SK-N-SH treated with all-trans-retinoic acid at 6 μM for 48 hours (cell line): ENCODE measurements around the gene PDS5B.

ENCODE experiments used
- ATAC-seq: fragments of 200-7000 bp; cut with Tn5 transposase; 3 replicates; pipeline ENCODE4 v1.9.1; 2020; ENCODE audit warnings: mild to moderate bottlenecking, moderate library complexity
- ARNTL ChIP-seq: fragments of 450-650 bp; formaldehyde crosslinking; IDR thresholded peaks from 2 replicates; pipeline ENCODE4 v1.5.0; 2020; ENCODE audit warnings: low read depth, mild to moderate bottlenecking, moderate library complexity, borderline replicate concordance
- BACH2 ChIP-seq: fragments of 250-450 bp; sonication (Bioruptor Pico); IDR thresholded peaks from 2 replicates; pipeline ENCODE4 v1.9.0; 2021; ENCODE audit warnings: mild to moderate bottlenecking, borderline replicate concordance
- CREB5 ChIP-seq: fragments of 250-450 bp; sonication (Bioruptor Pico); IDR thresholded peaks from 2 replicates; pipeline ENCODE4 v1.5.1; 2020; ENCODE audit warnings: low read depth, mild to moderate bottlenecking, moderate library complexity
- CSDC2 ChIP-seq: fragments of 250-450 bp; sonication (Bioruptor Pico); IDR thresholded peaks from 2 replicates; pipeline ENCODE4 v1.5.0; 2020; ENCODE audit warnings: mild to moderate bottlenecking, moderate library complexity
- CSRNP3 ChIP-seq: fragments of 250-450 bp; sonication (Bioruptor Pico); IDR thresholded peaks from 2 replicates; pipeline ENCODE4 v1.5.1; 2021; ENCODE audit warnings: mild to moderate bottlenecking, moderate library complexity
- ESRRG ChIP-seq: fragments of 250-450 bp; sonication (Bioruptor Pico); IDR thresholded peaks from 2 replicates; pipeline ENCODE4 v1.6.1; 2021; ENCODE audit warnings: mild to moderate bottlenecking
- GLIS3 ChIP-seq: fragments of 250-450 bp; sonication (Bioruptor Pico); IDR thresholded peaks from 2 replicates; pipeline ENCODE4 v1.5.0; 2020; ENCODE audit warnings: mild to moderate bottlenecking, moderate library complexity
- ISL1 ChIP-seq: fragments of 250-450 bp; sonication (Bioruptor Pico); IDR thresholded peaks from 2 replicates; pipeline ENCODE4 v2.1.2; 2022; ENCODE audit warnings: mild to moderate bottlenecking, moderate library complexity
- OSR1 ChIP-seq: fragments of 250-450 bp; sonication (Bioruptor Pico); IDR thresholded peaks from 2 replicates; pipeline ENCODE4 v1.8.0; 2022; ENCODE audit warnings: moderate library complexity, mild to moderate bottlenecking, inconsistent platforms
- PATZ1 ChIP-seq: fragments of 250-450 bp; sonication (Bioruptor Pico); IDR thresholded peaks from 2 replicates; pipeline ENCODE4 v1.8.0; 2020; ENCODE audit warnings: mild to moderate bottlenecking, moderate library complexity, borderline replicate concordance
- POU6F1 ChIP-seq: fragments of 250-450 bp; sonication (Bioruptor Pico); IDR thresholded peaks from 2 replicates; pipeline ENCODE4 v1.8.0; 2021; ENCODE audit warnings: low read depth, mild to moderate bottlenecking, moderate library complexity, borderline replicate concordance
- PPARA ChIP-seq: fragments of 250-450 bp; sonication (Bioruptor Pico); IDR thresholded peaks from 2 replicates; pipeline ENCODE4 v1.5.0; 2020; ENCODE audit warnings: mild to moderate bottlenecking, borderline replicate concordance
- SNAI2 ChIP-seq: fragments of 250-450 bp; sonication (Bioruptor Pico); IDR thresholded peaks from 2 replicates; pipeline ENCODE4 v1.5.0; 2020; ENCODE audit warnings: mild to moderate bottlenecking, moderate library complexity
- TCF4 ChIP-seq: fragments of 250-450 bp; sonication (Bioruptor Pico); IDR thresholded peaks from 2 replicates; pipeline ENCODE4 v1.8.0; 2021; ENCODE audit warnings: mild to moderate bottlenecking, moderate library complexity, borderline replicate concordance
- TOX ChIP-seq: fragments of 250-450 bp; sonication (Bioruptor Pico); IDR thresholded peaks from 2 replicates; pipeline ENCODE4 v1.8.0; 2021; ENCODE audit warnings: mild to moderate bottlenecking, moderate library complexity, borderline replicate concordance
- TSHZ2 ChIP-seq: fragments of 250-450 bp; sonication (Bioruptor Pico); IDR thresholded peaks from 2 replicates; pipeline ENCODE4 v1.5.0; 2020; ENCODE audit warnings: mild to moderate bottlenecking, moderate library complexity
- ZC3H10 ChIP-seq: fragments of 250-450 bp; sonication (Bioruptor Pico); IDR thresholded peaks from 2 replicates; pipeline ENCODE4 v1.5.1; 2021; ENCODE audit warnings: mild to moderate bottlenecking, moderate library complexity
- ZFP3 ChIP-seq: fragments of 250-450 bp; sonication (Bioruptor Pico); IDR thresholded peaks from 2 replicates; pipeline ENCODE4 v1.5.0; 2020; ENCODE audit warnings: mild to moderate bottlenecking, moderate library complexity
- ZFP30 ChIP-seq: fragments of 450-650 bp; formaldehyde crosslinking; IDR thresholded peaks from 2 replicates; pipeline ENCODE4 v1.5.0; 2022; ENCODE audit warnings: mild to moderate bottlenecking, moderate library complexity
- ZNF565 ChIP-seq: fragments of 450-650 bp; formaldehyde crosslinking; conservative IDR thresholded peaks from 2 replicates; pipeline ENCODE4 v1.5.0; 2020; ENCODE audit warnings: low read depth, mild to moderate bottlenecking, moderate library complexity
- ZNF70 ChIP-seq: fragments of 450-650 bp; formaldehyde crosslinking; IDR thresholded peaks from 2 replicates; pipeline ENCODE4 v1.5.0; 2020; ENCODE audit warnings: mild to moderate bottlenecking, moderate library complexity
- ZNF8 ChIP-seq: fragments of 450-650 bp; formaldehyde crosslinking; IDR thresholded peaks from 2 replicates; pipeline ENCODE4 v1.5.0; 2020; ENCODE audit warnings: mild to moderate bottlenecking, moderate library complexity

The PDS5B gene

GRCh38 chr13:32659736-32660135 is 73.5 kb downstream of the PDS5B start:
- TF ChIP-seq TOX (CRISPR knock-in tag) (no peak), GLIS3 (CRISPR knock-in tag) (no peak), CREB5 (CRISPR knock-in tag) (peak; percentile 65; the same call in 1 of the 2 replicates), ZNF70 (CRISPR knock-in tag) (no peak), ARNTL (CRISPR knock-in tag) (no peak), ZNF8 (CRISPR knock-in tag) (no peak), TSHZ2 (CRISPR knock-in tag) (no peak), CSDC2 (no peak), ZNF565 (CRISPR knock-in tag) (no peak), POU6F1 (CRISPR knock-in tag) (no peak), OSR1 (no peak), SNAI2 (CRISPR knock-in tag) (no peak), ISL1 (CRISPR knock-in tag) (peak; percentile 76), ZFP30 (CRISPR knock-in tag) (no peak), ZFP3 (CRISPR knock-in tag) (no peak), PATZ1 (CRISPR knock-in tag) (no peak), ZC3H10 (no peak), CSRNP3 (no peak)
- ATAC-seq: peak; percentile 71

- no peak for ATAC-seq
- TF ChIP-seq ESRRG (CRISPR knock-in tag) (no peak), CSDC2 (no peak), ZNF70 (CRISPR knock-in tag) (no peak), ISL1 (CRISPR knock-in tag) (no peak), TCF4 (no peak), BACH2 (CRISPR knock-in tag) (no peak), ZC3H10 (no peak), ZFP3 (CRISPR knock-in tag) (no peak), TOX (CRISPR knock-in tag) (no peak)
- TF ChIP-seq, all 23 proteins: peak for 0
Measured at GRCh38 chr13:32660227-32660626, 74.0 kb downstream of the PDS5B start.

GRCh38 chr13:32661685-32662084 is 75.4 kb downstream of the PDS5B start:
- no peak for ATAC-seq
- TF ChIP-seq GLIS3 (CRISPR knock-in tag) (no peak), ESRRG (CRISPR knock-in tag) (no peak), TCF4 (no peak), ZC3H10 (no peak), PATZ1 (CRISPR knock-in tag) (no peak), CSDC2 (no peak), POU6F1 (CRISPR knock-in tag) (no peak), ARNTL (CRISPR knock-in tag) (no peak), PPARA (CRISPR knock-in tag) (no peak)
- TF ChIP-seq, all 23 proteins: peak for 0
